Body of pancreas (tissue), 4 donors: ENCODE measurements around the gene ITIH4. TPM values are rescaled to one million over a fixed set of nuclear protein-coding genes. Genes with fewer than 3 reads are reported as not detected.

ENCODE experiments used
- ATAC-seq: fragments of 150-250 bp; one replicate; pipeline ENCODE4 v1.9.1; 2016
- DNase-seq, 4 donors: peaks; one replicate each; pipeline ENCODE4 v3.0.0-alpha.2; 2019
- H3K27ac ChIP-seq, 4 donors: fragments of 200-600 bp; sonication (generic); 1 replicate in 3 of 4; 2 replicates in 1 of 4; pipeline versions ENCODE4 v1.5.1 to v1.6.1; 2016 to 2019; ENCODE audit warnings: mild to moderate bottlenecking in 1 of 4, mixed read lengths in 1 of 4, moderate library complexity in 1 of 4
- H3K27me3 ChIP-seq, 2 donors: fragments of 200-600 bp; sonication (generic); one replicate each; pipeline ENCODE4 v1.6.0; 2016; ENCODE audit warnings: mild to moderate bottlenecking in 1 of 2
- H3K36me3 ChIP-seq, 2 donors: fragments of 200-600 bp; sonication (generic); replicated peaks in 1 of 2; 2 replicates each; pipeline ENCODE4 v1.5.1; 2016; ENCODE audit warnings: low read depth in 2 of 2; ENCODE audit not compliant: insufficient read depth in 1 of 2
- H3K4me1 ChIP-seq: fragments of 200-600 bp; sonication (generic); one replicate; pipeline ENCODE4 v1.6.0; 2016
- H3K4me3 ChIP-seq, 2 donors: fragments of 200-600 bp; sonication (generic); 1 replicate in 1 of 2; 2 replicates in 1 of 2; pipeline ENCODE4 v1.5.1; 2016 to 2019
- H3K9me3 ChIP-seq, 3 donors: fragments of 200-600 bp; sonication (generic); 1 replicate in 2 of 3; 2 replicates in 1 of 3; pipeline ENCODE4 v1.5.1; 2016
- CTCF ChIP-seq, 7 experiments: fragments of 450-650 bp in 4 of 7; fragments of 200-600 bp in 3 of 7; sonication (generic) in 3 of 7; IDR thresholded peaks; one replicate each; pipeline ENCODE4 v1.5.1; 2016 to 2019; ENCODE audit warnings: antibody characterized with exemption in 7 of 7
- POLR2A ChIP-seq, 3 donors: fragments of 450-650 bp; IDR thresholded peaks; one replicate each; pipeline ENCODE4 v1.6.1; 2016; ENCODE audit warnings: antibody characterized with exemption in 3 of 3, mild to moderate bottlenecking in 2 of 3
- WGBS, 2 donors: methylation state at CpG; one replicate each; pipeline ENCODE4 v1.1.5; 2017; 5-methylcytosine and 5-hydroxymethylcytosine counted together
- intact Hi-C: fragments of 100-400 bp; cut with DNase I; formaldehyde crosslinking; loops from one replicate; pipeline ENCODE4 v1.15.1; 2023
- total RNA-seq, 2 donors: library from RNA; depleted of rRNA; stranded (reverse); fragments of >200 nt; gene quantifications; one replicate each; pipeline ENCODE4 v1.1.0, GENCODE V29; 2016

The ITIH4 gene
- total RNA-seq, 2 donors from 2014 or later, result 60.7 to 86.7 TPM

- H3K9me3 ChIP-seq, result no peaks in the 10 kb centered on the region
- 80 to 89% methylated on average over 10 of the region's 10 CpGs for WGBS, 2 donors
- no peak overlapping the region for H3K4me3 ChIP-seq
- intact Hi-C loops, result no loop called here
- TF ChIP-seq POLR2A (IDR thresholded peaks at IDR 0.05), result no peak
- no peak for TF ChIP-seq CTCF (IDR thresholded peaks at IDR 0.05)
- H3K27me3 ChIP-seq, result no peaks in the 10 kb centered on the region
- no peak for DNase-seq
- peaks cover 27% of the 10 kb centered on the region for H3K4me1 ChIP-seq
- peak overlapping the region in 2 of 4 donors; percentile 83 to 86 for H3K27ac ChIP-seq
- ATAC-seq, result no peak
- peaks cover 0 to 2% of the 10 kb centered on the region in 2 donors for H3K36me3 ChIP-seq
Observed at GRCh38 chr3:52771702-52772101, 58.8 kb downstream of the ITIH4 start.

GRCh38 chr3:52771334-52771681 is 59.2 kb downstream of the ITIH4 start:
- intact Hi-C loops, result no loop called here
- Histone ChIP-seq H3K27me3 (no peaks in the 10 kb centered on the region), H3K4me1 (peaks cover 27% of the 10 kb centered on the region), H3K27ac (peak overlapping the region; percentile 55 to 86 (median 76)), H3K36me3 (peaks cover 0 to 4% of the 10 kb centered on the region in 2 donors), H3K9me3 (no peaks in the 10 kb centered on the region), H3K4me3 (peak overlapping the region in 1 of 2 donors; percentile 92)
- DNase-seq, result no peak
- WGBS, 2 donors, result 49 to 55% methylated on average over 5 of the region's 5 CpGs
- TF ChIP-seq CTCF (IDR thresholded peaks at IDR 0.05) (no peak), POLR2A (IDR thresholded peaks at IDR 0.05) (no peak)
- peak; percentile 12 for ATAC-seq

- Histone ChIP-seq H3K9me3 (no peaks in the 10 kb centered on the region), H3K4me1 (peaks cover 24% of the 10 kb centered on the region), H3K27me3 (no peaks in the 10 kb centered on the region), H3K36me3 (peaks cover 0 to 5% of the 10 kb centered on the region in 2 donors), H3K4me3 (peak within 1 kb of the TSS; percentile 76 to 92), H3K27ac (peak within 1 kb of the TSS; percentile 55 to 86 (median 76))
- intact Hi-C loops, result no loop called here
- WGBS, 2 donors, result 0 to 2% methylated on average over 22 to 67 of the region's 67 CpGs
- peak; percentile 98 for ATAC-seq
- TF ChIP-seq POLR2A (IDR thresholded peaks at IDR 0.05), result peak; percentile 79 to 97 (median 94)
- peak in 2 of 7 experiments; percentile 12 to 15 for TF ChIP-seq CTCF (IDR thresholded peaks at IDR 0.05)
- DNase-seq, result peak; percentile 93 to 97 (median 96)
Observed at GRCh38 chr3:52770496-52771333, 59.8 kb downstream of the ITIH4 start, which contains the start of gene NEK4. Gene NEK4 (minus strand): TSS chr3:52770940. CDS start chr3:52770746, 194 bp downstream.

GRCh38 chr3:52769786-52770455 is 60.6 kb downstream of the ITIH4 start:
- no peaks in the 10 kb centered on the region for H3K27me3 ChIP-seq
- H3K4me3 ChIP-seq, result peak overlapping the region; percentile 76 to 92
- H3K9me3 ChIP-seq, result no peaks in the 10 kb centered on the region
- peaks cover 0 to 10% of the 10 kb centered on the region in 2 donors for H3K36me3 ChIP-seq
- intact Hi-C loops, result no loop called here
- ATAC-seq, result no peak
- WGBS, 2 donors, result 14 to 16% methylated on average over 13 of the region's 13 CpGs
- no peak for DNase-seq
- TF ChIP-seq POLR2A (IDR thresholded peaks at IDR 0.05) (no peak), CTCF (IDR thresholded peaks at IDR 0.05) (no peak)
- peaks cover 17% of the 10 kb centered on the region for H3K4me1 ChIP-seq
- peak overlapping the region in 3 of 4 donors; percentile 68 to 86 (median 83) for H3K27ac ChIP-seq
